ENCODE results near the gene ADM. TPM values are rescaled to one million over a fixed set of nuclear protein-coding genes. Genes with fewer than 3 reads are reported as not detected.

The ADM gene
- total RNA-seq, 2 experiments from 2014 or later: 0.46 to 4.9 TPM

DNA sequence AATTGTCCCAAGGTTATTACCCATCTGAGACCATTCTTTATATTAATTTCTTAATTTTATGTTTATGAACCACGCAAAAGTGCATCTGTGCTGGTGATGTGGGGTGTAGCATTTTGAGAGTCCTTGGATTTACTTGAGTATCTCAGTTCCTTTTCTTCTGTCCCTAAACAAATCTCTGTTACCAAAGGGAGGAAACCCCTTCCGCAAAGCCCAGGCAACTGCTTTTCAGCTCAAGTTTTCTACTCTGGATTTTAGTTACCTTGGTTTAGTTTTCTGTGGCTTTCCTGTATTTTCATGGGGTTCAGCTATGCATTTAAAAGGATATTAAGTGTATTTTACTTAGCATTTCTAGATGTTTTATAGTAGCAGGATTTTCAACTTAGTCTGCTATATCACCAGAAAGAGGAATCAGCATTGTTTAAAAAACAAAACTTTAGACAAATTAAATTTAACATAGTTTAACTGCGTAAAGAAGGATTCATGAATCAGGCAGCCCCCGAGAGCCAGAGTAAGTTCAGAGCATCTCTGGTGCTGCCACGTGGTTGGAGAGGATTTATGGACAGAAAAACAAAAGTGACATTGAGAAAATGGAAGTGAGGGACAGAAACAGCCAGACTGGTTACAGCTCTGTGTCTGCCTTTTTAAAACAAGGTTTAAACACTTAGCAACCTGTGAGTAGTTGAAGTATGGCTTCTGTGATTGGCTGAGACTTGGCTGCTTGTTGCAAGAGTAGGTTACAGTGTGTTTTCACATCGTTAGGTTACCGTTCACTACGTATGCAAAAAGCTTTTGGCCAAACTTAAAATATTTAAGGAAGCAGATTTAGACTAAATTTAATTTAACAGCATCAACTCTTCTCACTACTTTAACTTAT lies 9.6 kb downstream of the ADM start:
- peak overlapping the region; percentile 69 for H2AFZ ChIP-seq (ENCODE audit: low read length)
- CTCF ChIA-PET (ENCODE audit: unreplicated experiment): no interaction called here

DNA sequence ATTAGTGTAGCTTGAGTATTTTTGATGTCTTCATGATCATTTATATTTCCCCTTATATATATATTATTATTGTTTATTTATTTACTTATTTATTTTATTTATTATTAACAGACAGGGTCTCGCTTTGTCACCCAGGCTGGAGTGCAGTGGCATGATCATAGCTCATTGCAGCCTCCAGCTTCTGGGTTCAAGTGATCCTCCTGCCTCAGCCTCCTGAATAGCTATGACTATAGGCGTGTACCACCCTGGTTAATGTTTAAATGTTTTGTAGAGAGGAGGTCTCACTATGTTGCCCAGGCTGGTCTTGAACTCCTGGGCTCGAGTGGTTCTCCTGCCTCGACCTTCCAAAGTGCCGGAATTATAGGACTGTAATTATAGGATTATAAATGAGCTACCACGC lies 10.2 kb downstream of the ADM start:
- DNase-seq (ENCODE audit: low spot score): no peak
- CTCF ChIA-PET (ENCODE audit: unreplicated experiment): no interaction called here
- H2AFZ ChIP-seq (ENCODE audit: low read length): 0 out of 2 replicates have a peak overlapping the region, but pooled peaks have one; percentile 69
- peaks cover 96% of the 10 kb centered on the region for H3K4me1 ChIP-seq (ENCODE audit: insufficient read depth, low read length, poor library complexity, severe bottlenecking)
- BruUV-seq (replicated peaks): no TSS peak
- peak overlapping the region; percentile 77 for H3K4me2 ChIP-seq (ENCODE audit: low read length)
- TF ChIP-seq EZH2phosphoT487 (IDR thresholded peaks at IDR 0.05; ENCODE audit: borderline replicate concordance, low read depth, low read length): no peak
- TF ChIP-seq, protein P1, sequence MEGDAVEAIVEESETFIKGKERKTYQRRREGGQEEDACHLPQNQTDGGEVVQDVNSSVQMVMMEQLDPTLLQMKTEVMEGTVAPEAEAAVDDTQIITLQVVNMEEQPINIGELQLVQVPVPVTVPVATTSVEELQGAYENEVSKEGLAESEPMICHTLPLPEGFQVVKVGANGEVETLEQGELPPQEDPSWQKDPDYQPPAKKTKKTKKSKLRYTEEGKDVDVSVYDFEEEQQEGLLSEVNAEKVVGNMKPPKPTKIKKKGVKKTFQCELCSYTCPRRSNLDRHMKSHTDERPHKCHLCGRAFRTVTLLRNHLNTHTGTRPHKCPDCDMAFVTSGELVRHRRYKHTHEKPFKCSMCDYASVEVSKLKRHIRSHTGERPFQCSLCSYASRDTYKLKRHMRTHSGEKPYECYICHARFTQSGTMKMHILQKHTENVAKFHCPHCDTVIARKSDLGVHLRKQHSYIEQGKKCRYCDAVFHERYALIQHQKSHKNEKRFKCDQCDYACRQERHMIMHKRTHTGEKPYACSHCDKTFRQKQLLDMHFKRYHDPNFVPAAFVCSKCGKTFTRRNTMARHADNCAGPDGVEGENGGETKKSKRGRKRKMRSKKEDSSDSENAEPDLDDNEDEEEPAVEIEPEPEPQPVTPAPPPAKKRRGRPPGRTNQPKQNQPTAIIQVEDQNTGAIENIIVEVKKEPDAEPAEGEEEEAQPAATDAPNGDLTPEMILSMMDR (conservative IDR thresholded peaks at IDR 0.05; ENCODE audit: low read length): no peak
- POLR2A ChIA-PET: interaction anchor here (0.6 to 1.9 kb wide), 7 partner anchors 9 to 455 kb away, joined by 3 to 7 read pairs (median 5); no protein-coding TSS in a partner anchor
- intact Hi-C loops (cut with micrococcal nuclease; ENCODE audit: unreplicated experiment): loop anchor here (5.0 to 10.0 kb wide), 5 partner anchors 142 to 930 kb away; partner anchors contain the start of genes AMPD3, IPO7 and ZBED5
- peak overlapping the region; percentile 93 for H3K27ac ChIP-seq (ENCODE audit: low read depth, low read length, poor library complexity, severe bottlenecking)
- no peaks in the 10 kb centered on the region for H3K9me2 ChIP-seq (ENCODE audit: insufficient read depth, low read length)
- H3K79me2 ChIP-seq (ENCODE audit: insufficient read depth, low read depth, low read length): no peaks in the 10 kb centered on the region; the same call in 1 of the 2 replicates
- no peaks in the 10 kb centered on the region; the same call in 1 of the 2 replicates for H3K9me3 ChIP-seq (ENCODE audit: low read length)
- no peaks in the 10 kb centered on the region for H4K20me1 ChIP-seq (ENCODE audit: insufficient read depth, low read length)
- no peaks in the 10 kb centered on the region; the same call in 1 of the 2 replicates for H3K36me3 ChIP-seq (ENCODE audit: insufficient read depth, low read length)
- H3K4me3 ChIP-seq (ENCODE audit: low read depth, low read length, poor library complexity, severe bottlenecking): peak overlapping the region; percentile 50

More for the DNA sequence above, 9.6 kb downstream of the ADM start:
- peaks cover 96% of the 10 kb centered on the region for H3K4me1 ChIP-seq (ENCODE audit: insufficient read depth, low read length, poor library complexity, severe bottlenecking)
- H3K9me2 ChIP-seq (ENCODE audit: insufficient read depth, low read length): no peaks in the 10 kb centered on the region
- peak overlapping the region; percentile 50 for H3K4me3 ChIP-seq (ENCODE audit: low read depth, low read length, poor library complexity, severe bottlenecking)
- TSS peak; percentile 55 for BruUV-seq (replicated peaks)
- peak; percentile 92 for DNase-seq (ENCODE audit: low spot score)
- H3K36me3 ChIP-seq (ENCODE audit: insufficient read depth, low read length): no peaks in the 10 kb centered on the region; the same call in 1 of the 2 replicates
- H3K4me2 ChIP-seq (ENCODE audit: low read length): peak overlapping the region; percentile 77
- H4K20me1 ChIP-seq (ENCODE audit: insufficient read depth, low read length): no peaks in the 10 kb centered on the region
- H3K9me3 ChIP-seq (ENCODE audit: low read length): no peaks in the 10 kb centered on the region; the same call in 1 of the 2 replicates
- intact Hi-C loops (cut with micrococcal nuclease; ENCODE audit: unreplicated experiment): loop anchor here (5.0 to 10.0 kb wide), 5 partner anchors 143 to 930 kb away; partner anchors contain the start of genes AMPD3, IPO7 and ZBED5
- POLR2A ChIA-PET: interaction anchor here (0.7 to 1.9 kb wide), 9 partner anchors 8 to 535 kb away, joined by 3 to 7 read pairs (median 5); no protein-coding TSS in a partner anchor
- TF ChIP-seq, protein P1 (conservative IDR thresholded peaks at IDR 0.05; ENCODE audit: low read length): no peak
- no peak for TF ChIP-seq EZH2phosphoT487 (IDR thresholded peaks at IDR 0.05; ENCODE audit: borderline replicate concordance, low read depth, low read length)
- H3K27ac ChIP-seq (ENCODE audit: low read depth, low read length, poor library complexity, severe bottlenecking): peak overlapping the region; percentile 93
- no peaks in the 10 kb centered on the region; the same call in 1 of the 2 replicates for H3K79me2 ChIP-seq (ENCODE audit: insufficient read depth, low read depth, low read length)

All from OCI-LY7 (cell line).